T-helper 1 cell (primary cell): ENCODE measurements around the gene MTREX.
A peak's percentile ranks its signal among the peaks of the same experiment; 100 is the strongest.

Experiments used
- DNase-seq, 5 donors: peaks; one replicate each; pipeline ENCODE4 v3.0.0-alpha.2; 2012 to 2020

MTREX gene

DNA sequence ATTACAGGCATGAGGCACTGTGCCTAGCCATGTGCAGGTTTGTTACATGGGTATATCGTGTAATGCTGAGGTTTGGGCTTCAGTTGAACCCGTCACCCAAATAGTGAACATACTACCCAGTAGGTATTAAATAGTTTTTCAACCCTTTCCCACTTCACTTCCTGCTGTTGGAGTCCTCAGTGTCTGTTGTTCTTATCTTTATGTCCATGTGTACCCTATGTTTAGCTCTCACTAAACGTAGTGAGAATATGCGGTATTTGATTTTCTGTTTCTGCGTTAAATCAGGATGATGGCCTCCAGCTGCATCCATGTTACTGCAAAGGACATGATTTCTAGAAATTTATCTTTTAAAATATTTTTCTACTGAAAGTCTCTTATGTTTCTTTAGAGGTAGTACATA lies 17.8 kb downstream of the MTREX start:
- no peak for DNase-seq

- no peak for DNase-seq
Measured at GRCh38 chr5:55327281-55327680, 19.5 kb downstream of the MTREX start.

- no peak for DNase-seq
Measured at GRCh38 chr5:55331321-55331720, 23.5 kb downstream of the MTREX start.

DNA sequence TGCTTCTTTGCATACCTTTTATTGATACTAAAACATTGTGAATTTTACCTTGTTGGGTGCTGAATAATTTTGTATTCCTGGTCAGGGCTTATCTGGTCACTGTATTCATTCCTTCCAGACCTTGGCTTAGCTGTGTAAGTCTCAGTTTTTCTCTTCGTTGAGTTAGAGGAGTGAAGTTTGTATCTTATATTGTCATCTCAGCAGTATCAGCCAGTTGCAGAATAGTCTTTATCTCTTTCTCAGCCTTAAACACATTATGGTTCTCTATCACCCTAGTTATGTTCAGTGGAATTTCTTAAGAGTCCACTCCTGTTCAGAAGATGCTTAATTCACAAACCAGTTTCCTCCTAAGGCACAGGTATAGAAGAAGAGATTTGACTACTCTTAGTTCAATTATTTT lies 25.2 kb downstream of the MTREX start:
- no peak for DNase-seq

GRCh38 chr5:55333811-55334210 lies 26.0 kb downstream of the MTREX start:
- no peak for DNase-seq

DNA sequence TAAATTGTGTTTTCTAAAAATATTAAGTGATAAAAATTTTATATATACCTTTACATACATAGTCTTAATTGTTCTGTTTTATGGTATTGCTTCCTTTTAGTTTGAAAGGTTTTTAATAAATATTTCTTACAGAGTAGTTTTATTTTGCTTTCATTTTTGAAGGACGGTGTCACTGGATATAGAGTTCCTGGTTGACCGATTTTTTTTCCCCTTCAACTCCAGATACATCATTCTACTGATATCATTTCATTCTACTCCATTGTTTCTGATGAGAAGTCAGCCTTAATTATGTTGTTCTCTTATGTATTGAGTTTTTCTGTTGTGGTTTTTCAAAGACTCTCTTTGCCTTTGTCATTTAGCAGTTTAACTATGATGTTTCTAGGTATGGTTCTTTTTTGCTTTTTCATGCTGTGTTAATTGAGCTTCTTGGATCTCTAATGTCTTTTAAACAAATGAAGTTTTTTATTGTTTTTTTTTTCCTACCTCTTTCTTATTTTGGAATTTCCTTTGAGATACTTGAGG lies 30.4 kb downstream of the MTREX start:
- peak in 1 of 5 donors; percentile 15 for DNase-seq

DNA sequence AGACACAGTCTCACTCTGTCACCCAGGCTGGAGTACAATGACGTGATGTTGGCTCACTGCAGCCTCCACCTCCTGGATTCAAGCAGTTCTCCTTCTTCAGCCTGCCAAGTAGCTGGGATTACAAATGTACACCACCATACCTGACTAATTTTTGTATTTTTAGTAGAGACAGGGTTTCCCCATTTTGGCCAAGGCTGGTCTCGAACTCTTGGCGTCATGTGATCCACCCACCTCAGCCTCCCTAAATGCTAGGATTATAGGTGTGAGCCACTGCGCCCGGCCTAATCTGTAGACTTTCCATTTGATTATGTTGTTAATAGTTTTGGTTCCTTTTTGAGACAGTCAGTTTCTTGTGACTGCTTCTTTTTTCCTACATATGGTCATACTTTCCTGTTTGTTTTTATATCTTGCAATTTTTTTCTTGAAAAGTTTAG lies 31.0 kb downstream of the MTREX start:
- DNase-seq = peak in 1 of 5 donors; percentile 36

DNA sequence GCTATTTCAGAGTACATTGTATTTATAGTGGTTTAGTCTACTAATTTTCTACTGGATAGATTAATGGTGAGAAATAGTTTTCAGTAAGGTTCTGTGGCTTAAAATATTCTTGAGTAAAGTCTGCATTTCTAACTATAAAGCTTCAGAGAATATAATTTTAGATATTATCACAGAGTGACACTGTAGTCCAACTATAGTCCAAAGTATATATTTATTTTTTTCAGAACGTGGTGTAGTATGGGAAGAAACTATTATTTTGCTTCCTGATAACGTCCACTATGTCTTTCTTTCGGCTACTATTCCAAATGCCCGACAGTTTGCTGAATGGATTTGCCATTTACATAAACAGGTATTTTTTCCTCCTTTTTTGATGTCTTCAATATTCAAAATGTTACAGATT lies 35.3 kb downstream of the MTREX start:
- DNase-seq = no peak

DNA sequence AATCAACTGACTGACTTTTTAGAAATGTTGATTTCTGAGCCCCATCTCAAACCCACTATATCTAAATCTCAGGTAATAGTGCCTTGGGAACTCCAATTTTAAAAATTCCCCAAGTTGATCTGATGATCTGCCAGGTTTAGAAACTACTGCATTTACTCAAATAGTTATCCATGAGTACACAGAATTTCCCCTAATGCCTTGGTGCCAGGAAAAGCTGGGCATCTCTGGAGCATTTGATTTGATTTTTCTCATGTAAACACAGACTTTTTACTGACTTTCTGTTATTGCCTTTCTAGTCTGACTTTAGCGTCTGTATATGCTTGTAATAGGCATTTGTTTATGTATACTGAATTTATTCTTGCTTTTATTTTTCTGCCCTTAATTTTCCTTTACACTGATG lies 35.8 kb downstream of the MTREX start:
- no peak for DNase-seq

- peak in 4 of 5 donors; percentile 24 to 51 (median 42) for DNase-seq
Measured at GRCh38 chr5:55344392-55344992, 36.7 kb downstream of the MTREX start.

DNA sequence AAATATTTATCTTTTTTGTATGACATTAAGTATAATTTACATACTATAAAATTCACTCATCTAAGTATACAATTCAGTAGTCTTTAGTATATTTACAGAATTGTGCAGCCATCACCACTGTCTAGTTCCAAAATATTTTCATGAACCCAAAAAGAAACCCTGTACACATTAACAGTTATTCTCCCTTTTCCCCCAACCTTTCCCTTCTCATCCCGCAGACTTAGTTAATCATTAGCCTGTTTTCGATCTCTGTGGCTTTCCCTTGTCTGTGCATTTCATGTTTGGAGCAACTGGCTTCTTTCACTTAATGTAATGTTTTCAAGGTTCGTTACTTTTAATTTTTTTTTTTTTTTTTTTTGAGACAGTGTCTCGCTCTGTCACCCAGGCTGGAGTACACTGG lies 37.5 kb downstream of the MTREX start:
- DNase-seq = no peak

- no peak for DNase-seq
Measured at GRCh38 chr5:55347786-55348185, 40.0 kb downstream of the MTREX start.

DNA sequence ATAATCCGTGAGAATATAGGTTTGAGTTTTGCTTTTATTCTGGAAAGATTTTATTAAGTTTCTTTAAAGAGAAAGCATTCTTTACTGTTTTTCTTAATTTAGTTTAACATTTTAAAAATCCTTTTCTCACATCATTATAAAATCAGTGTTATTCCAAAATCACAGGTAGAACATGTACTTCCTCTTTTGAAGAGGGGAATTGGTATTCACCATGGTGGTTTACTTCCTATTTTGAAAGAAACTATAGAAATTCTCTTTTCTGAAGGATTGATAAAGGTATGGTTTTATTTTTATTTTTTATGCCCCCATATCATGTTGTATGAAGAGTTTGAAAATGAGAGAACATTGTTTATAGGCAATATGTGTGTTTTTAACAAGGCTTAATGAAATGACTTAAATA lies 43.0 kb downstream of the MTREX start:
- no peak for DNase-seq

DNA sequence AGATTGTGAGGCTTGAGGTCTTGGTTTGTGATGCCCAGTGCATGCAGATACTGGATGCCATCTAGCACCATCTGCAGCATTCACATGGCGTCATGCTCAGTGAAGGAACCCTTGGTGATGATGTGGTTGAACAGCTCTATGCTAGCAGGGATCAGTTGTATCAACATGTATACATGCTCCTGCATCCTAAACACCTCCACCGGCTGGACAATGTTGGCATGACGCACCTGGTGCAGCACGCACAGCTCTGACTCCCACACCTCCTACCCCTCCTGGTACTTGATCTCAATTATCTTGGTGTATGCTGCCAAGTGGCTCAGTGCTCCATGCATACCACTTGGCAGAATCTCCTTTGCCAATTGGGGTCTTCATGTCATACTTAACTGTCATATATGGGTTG lies 49.1 kb downstream of the MTREX start:
- DNase-seq = no peak

DNA sequence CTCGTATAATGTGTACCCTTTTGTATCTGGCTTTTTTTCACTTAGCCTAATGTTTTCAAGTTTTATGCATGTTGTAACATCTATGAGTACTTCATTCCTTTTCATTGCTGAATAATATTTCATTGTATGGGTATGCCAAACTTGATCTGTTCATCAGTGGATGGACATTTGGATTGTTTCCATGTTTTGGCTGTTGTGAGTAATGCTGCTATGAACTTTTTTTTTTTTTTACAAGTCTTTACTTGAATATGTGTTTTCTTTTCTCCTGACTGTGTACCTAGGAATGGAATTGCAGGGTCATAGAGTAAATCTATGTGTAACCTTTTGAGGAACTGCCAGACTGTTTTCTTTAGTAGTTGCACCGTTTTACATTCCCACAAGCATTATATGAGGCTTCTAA lies 52.4 kb downstream of the MTREX start:
- no peak for DNase-seq

- DNase-seq = no peak
Measured at GRCh38 chr5:55363856-55364255, 56.1 kb downstream of the MTREX start.

DNA sequence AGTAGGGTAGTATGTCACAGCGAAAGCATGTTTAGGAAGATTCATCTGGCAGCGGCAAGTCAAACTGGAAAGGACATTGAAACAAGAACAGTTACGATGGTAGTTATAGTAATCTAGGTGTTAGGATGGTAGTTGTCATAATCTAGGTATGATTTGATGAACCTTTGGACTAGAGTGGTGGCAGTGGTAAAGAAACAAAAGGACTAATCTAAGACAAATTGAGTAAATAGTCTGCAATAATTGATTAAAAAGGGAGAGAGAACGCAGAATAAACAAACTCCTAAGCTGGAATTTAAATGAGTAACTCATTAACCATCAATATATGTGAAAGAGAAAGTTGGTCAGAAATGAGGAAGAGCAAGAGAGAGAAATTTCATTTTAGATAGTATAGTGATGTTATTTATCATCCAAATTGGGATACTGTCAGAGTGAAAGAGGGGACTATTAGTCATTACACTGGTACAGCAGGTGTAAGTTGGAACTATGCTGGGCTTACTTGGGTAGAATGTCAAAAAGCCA lies 56.8 kb downstream of the MTREX start:
- peak in 1 of 5 donors; percentile 47 for DNase-seq

- DNase-seq = no peak
Measured at GRCh38 chr5:55370291-55370925, 62.6 kb downstream of the MTREX start.

- DNase-seq = no peak
Measured at GRCh38 chr5:55371145-55371544, 63.4 kb downstream of the MTREX start.

DNA sequence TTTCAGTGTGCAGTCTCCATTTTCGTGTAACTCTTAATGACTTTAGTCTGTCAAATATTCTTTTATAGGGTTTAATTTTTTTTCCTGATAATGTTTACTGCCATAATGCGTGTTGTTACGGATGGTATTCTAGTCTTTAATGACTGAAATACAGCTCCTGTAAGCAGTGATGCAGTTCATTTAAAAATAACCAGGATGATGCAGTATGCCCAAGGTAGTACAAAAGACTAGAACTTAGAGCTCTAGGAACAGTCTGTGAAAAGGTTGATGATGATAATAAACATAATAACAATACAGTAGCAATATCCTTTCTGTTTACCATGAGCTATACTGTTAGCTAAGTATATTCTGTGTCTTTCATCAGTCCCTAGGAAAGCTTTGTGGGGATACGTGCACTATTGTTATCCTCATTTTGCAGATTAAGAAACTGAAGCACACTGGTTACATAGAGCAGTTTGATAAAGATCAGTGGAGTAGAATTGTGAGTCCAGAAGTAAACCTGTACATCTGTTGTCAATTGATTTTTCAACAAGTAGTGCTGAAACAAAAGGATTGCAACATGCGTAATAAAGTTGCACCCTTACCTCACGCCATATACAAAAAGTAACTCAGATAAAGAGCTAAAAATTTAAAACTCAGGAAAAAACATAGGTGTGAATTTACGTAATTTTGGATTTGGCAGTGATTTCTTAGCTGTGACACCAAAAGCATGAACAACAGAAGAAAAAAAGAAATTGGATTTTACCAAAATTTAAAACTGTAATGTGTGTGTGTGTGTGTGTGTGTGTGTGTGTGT lies 64.5 kb downstream of the MTREX start:
- no peak for DNase-seq

- DNase-seq = no peak
Measured at GRCh38 chr5:55377810-55378209, 70.0 kb downstream of the MTREX start.

DNA sequence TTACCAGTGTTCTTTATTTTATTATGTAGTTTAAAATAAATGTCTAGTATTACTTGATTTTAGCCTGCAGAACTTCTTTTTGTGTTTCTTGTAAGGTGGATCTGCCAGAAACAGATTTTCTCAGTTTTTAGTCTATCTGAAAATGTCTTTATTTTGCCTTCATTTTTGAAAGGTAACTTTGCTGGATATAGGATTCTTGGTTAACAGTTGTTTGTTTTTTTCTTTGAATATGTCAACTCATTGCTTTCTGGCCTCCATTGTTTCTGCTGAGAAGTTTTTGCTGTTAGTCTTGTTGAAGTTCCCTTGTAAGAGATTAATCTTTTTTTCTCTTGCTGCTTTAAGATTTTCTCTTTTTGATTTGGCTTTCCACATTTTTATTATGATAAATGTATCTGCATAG lies 75.5 kb downstream of the MTREX start:
- DNase-seq = no peak

DNA sequence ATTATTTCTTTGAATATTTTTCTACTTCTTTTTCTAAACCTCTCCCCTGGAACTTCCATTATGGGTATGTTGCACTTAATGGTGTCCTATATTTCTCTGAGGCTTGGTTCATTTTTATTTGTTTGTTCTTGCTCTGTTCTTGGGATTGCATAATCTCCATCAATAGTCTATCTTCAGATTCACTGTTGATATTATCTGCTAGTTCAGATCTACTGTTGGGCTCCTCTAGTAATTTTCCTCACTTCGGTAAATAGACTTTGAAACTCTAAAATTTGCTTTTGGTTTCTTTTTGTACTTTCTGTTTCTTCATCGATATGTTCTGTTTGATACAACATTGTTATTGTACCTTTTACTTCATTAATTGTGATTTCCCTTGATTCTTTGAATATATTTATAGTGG lies 76.3 kb downstream of the MTREX start:
- DNase-seq = peak in 1 of 5 donors; percentile 7

DNA sequence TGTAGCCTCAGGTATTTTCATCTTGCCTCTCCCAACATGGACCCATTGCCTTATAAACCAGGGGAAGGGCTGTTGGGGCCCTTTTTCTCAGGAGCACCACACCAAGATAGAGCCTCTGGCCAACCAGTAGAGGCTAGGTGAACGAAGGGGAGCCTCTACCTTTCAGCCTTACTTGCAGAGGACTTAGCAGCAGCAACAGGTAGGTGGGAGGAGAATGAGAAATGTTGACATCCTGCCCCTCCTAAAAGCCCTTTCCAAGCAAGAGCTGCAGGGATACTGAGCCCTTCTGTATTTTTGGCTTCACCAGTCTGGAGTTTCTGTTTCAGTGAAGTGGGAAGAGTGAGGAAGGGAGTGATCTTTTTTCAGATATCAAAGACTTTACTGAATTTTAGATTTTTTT lies 77.4 kb downstream of the MTREX start:
- DNase-seq = no peak
